Neural progenitor cell (in vitro differentiated cells): Measurements from ENCODE around the gene ACAN. TPM values are rescaled to one million over a fixed set of nuclear protein-coding genes. Genes with fewer than 3 reads are reported as not detected.

Experiments used
- DNase-seq: peaks from one replicate; pipeline ENCODE4 v3.0.0-alpha.2; 2016; ENCODE audit warnings: low spot score
- H2AFZ ChIP-seq: fragments of 200-600 bp; sonication (generic); replicated peaks from 2 replicates; pipeline ENCODE4 v1.6.1; 2016; ENCODE audit warnings: antibody characterized with exemption
- H3F3A ChIP-seq: fragments of 200-600 bp; sonication (generic); 2 replicates; pipeline ENCODE4 v1.6.1; 2016; ENCODE audit warnings: antibody characterized with exemption, low read depth
- H3K27ac ChIP-seq: fragments of 200-600 bp; sonication (generic); 2 replicates; pipeline ENCODE4 v1.5.1; 2016; ENCODE audit warnings: mild to moderate bottlenecking
- H3K27me3 ChIP-seq: fragments of 200-600 bp; sonication (generic); 2 replicates; pipeline ENCODE4 v1.6.1; 2016; ENCODE audit warnings: mild to moderate bottlenecking, moderate library complexity
- H3K36me3 ChIP-seq: fragments of 200-600 bp; sonication (generic); 2 replicates; pipeline ENCODE4 v1.5.1; 2016
- H3K4me1 ChIP-seq: fragments of 200-600 bp; sonication (generic); 2 replicates; pipeline ENCODE4 v1.6.1; 2016; ENCODE audit warnings: mixed run types
- H3K4me2 ChIP-seq: fragments of 200-600 bp; sonication (generic); 2 replicates; pipeline ENCODE4 v1.6.1; 2016
- H3K4me3 ChIP-seq: fragments of 200-600 bp; sonication (generic); 2 replicates; pipeline ENCODE4 v1.5.1; 2016
- H3K79me2 ChIP-seq: fragments of 200-600 bp; sonication (generic); 2 replicates; pipeline ENCODE4 v1.6.1; 2016; ENCODE audit warnings: low read depth
- H3K9ac ChIP-seq: fragments of 200-600 bp; sonication (generic); 2 replicates; pipeline ENCODE4 v1.6.1; 2016
- H3K9me3 ChIP-seq: fragments of 200-600 bp; sonication (generic); 2 replicates; pipeline ENCODE4 v1.5.1; 2016; ENCODE audit warnings: low read depth
- H4K20me1 ChIP-seq: fragments of 200-600 bp; sonication (generic); 2 replicates; pipeline ENCODE4 v1.6.1; 2016; ENCODE audit warnings: low read depth
- H3K27ac Mint-ChIP-seq: 3 replicates; pipeline ENCODE4 v1.8.0; 2021; ENCODE audit warnings: mixed read lengths
- H3K27me3 Mint-ChIP-seq: 2 replicates; pipeline ENCODE4 v1.8.0; 2022; ENCODE audit warnings: low read depth, mild to moderate bottlenecking, inconsistent platforms, moderate library complexity, mixed read lengths; ENCODE audit not compliant: insufficient read depth
- H3K36me3 Mint-ChIP-seq: 3 replicates; pipeline ENCODE4 v1.8.0; 2021; ENCODE audit warnings: mixed read lengths
- H3K4me1 Mint-ChIP-seq: 3 replicates; pipeline ENCODE4 v1.8.0; 2021; ENCODE audit warnings: mixed read lengths
- H3K4me3 Mint-ChIP-seq: 3 replicates; pipeline ENCODE4 v1.8.0; 2021; ENCODE audit warnings: mild to moderate bottlenecking, moderate library complexity, mixed read lengths
- H3K9me3 Mint-ChIP-seq: 3 replicates; pipeline ENCODE4 v1.8.0; 2020; ENCODE audit warnings: mixed read lengths
- EZH2 ChIP-seq: fragments of 200-600 bp; sonication (generic); IDR thresholded peaks from 2 replicates; pipeline ENCODE4 v1.6.1; 2017; ENCODE audit warnings: antibody characterized with exemption, mild to moderate bottlenecking, moderate library complexity
- EZH2phosphoT487 ChIP-seq: fragments of 200-600 bp; sonication (generic); IDR thresholded peaks from 2 replicates; pipeline ENCODE4 v1.6.1; 2017; ENCODE audit warnings: antibody characterized with exemption
- total RNA-seq: library from RNA; depleted of rRNA; stranded (reverse); fragments of >200 nt; gene quantifications from 2 replicates; pipeline ENCODE4 v1.2.3, GENCODE V29; 2015; ENCODE audit warnings: low replicate concordance
- TF ChIP-seq, protein P1 (sequence below): fragments of 200-600 bp; sonication (generic); IDR thresholded peaks from 2 replicates; pipeline ENCODE4 v1.5.1; 2017; ENCODE audit warnings: antibody characterized with exemption, mild to moderate bottlenecking

Gene ACAN
- total RNA-seq, 1 donor from 2014 or later = 0.06 TPM

GRCh38 chr15:88842156-88842555 lies 38.9 kb downstream of the ACAN start:
- no peaks in the 10 kb centered on the region for H4K20me1 ChIP-seq
- no peak overlapping the region for H3K4me2 ChIP-seq
- H3K9me3 Mint-ChIP-seq = no peaks in the 10 kb centered on the region
- H3K27ac ChIP-seq = no peak overlapping the region
- TF ChIP-seq EZH2phosphoT487 (no peak), EZH2 (no peak)
- TF ChIP-seq, protein P1, sequence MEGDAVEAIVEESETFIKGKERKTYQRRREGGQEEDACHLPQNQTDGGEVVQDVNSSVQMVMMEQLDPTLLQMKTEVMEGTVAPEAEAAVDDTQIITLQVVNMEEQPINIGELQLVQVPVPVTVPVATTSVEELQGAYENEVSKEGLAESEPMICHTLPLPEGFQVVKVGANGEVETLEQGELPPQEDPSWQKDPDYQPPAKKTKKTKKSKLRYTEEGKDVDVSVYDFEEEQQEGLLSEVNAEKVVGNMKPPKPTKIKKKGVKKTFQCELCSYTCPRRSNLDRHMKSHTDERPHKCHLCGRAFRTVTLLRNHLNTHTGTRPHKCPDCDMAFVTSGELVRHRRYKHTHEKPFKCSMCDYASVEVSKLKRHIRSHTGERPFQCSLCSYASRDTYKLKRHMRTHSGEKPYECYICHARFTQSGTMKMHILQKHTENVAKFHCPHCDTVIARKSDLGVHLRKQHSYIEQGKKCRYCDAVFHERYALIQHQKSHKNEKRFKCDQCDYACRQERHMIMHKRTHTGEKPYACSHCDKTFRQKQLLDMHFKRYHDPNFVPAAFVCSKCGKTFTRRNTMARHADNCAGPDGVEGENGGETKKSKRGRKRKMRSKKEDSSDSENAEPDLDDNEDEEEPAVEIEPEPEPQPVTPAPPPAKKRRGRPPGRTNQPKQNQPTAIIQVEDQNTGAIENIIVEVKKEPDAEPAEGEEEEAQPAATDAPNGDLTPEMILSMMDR = no peak
- H3K4me3 ChIP-seq = no peak overlapping the region
- no peaks in the 10 kb centered on the region for H3K36me3 Mint-ChIP-seq
- H3K27ac Mint-ChIP-seq = no peak overlapping the region
- H3K79me2 ChIP-seq = no peaks in the 10 kb centered on the region
- no peak overlapping the region for H2AFZ ChIP-seq
- peaks cover 2% of the 10 kb centered on the region for H3K27me3 Mint-ChIP-seq
- no peak for DNase-seq
- H3K9me3 ChIP-seq = no peaks in the 10 kb centered on the region
- H3K27me3 ChIP-seq = no peaks in the 10 kb centered on the region
- H3K4me3 Mint-ChIP-seq = no peak overlapping the region
- H3K36me3 ChIP-seq = no peaks in the 10 kb centered on the region
- H3K4me1 Mint-ChIP-seq = peaks cover 8% of the 10 kb centered on the region
- no peak overlapping the region for H3K9ac ChIP-seq
- H3K4me1 ChIP-seq = no peaks in the 10 kb centered on the region
- no peaks in the 10 kb centered on the region for H3F3A ChIP-seq

DNA sequence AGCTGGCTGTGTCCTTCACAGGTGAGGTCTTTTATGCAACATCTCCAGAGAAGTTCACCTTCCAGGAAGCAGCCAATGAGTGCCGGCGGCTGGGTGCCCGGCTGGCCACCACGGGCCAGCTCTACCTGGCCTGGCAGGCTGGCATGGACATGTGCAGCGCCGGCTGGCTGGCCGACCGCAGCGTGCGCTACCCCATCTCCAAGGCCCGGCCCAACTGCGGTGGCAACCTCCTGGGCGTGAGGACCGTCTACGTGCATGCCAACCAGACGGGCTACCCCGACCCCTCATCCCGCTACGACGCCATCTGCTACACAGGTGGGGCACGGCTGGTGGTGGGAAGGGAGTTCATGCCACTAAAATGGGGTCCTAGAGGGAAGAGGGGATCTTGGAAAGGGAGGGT lies 40.1 kb downstream of the ACAN start:
- Mint-ChIP-seq H3K27ac (no peak overlapping the region), H3K4me3 (no peak overlapping the region), H3K9me3 (no peaks in the 10 kb centered on the region), H3K36me3 (no peaks in the 10 kb centered on the region), H3K4me1 (no peaks in the 10 kb centered on the region), H3K27me3 (peaks cover 4% of the 10 kb centered on the region)
- Histone ChIP-seq H2AFZ (no peak overlapping the region), H3K4me3 (no peak overlapping the region), H3K9ac (no peak overlapping the region), H4K20me1 (no peaks in the 10 kb centered on the region), H3K4me2 (no peak overlapping the region), H3K79me2 (no peaks in the 10 kb centered on the region), H3K4me1 (no peaks in the 10 kb centered on the region), H3F3A (no peaks in the 10 kb centered on the region), H3K36me3 (no peaks in the 10 kb centered on the region), H3K27ac (no peak overlapping the region), H3K9me3 (no peaks in the 10 kb centered on the region), H3K27me3 (no peaks in the 10 kb centered on the region)
- TF ChIP-seq EZH2 (no peak), EZH2phosphoT487 (no peak)
- TF ChIP-seq, protein P1 = no peak
- DNase-seq = no peak

- H3K27ac ChIP-seq = no peak overlapping the region
- TF ChIP-seq EZH2phosphoT487 = no peak
- TF ChIP-seq, protein P1 = no peak
- TF ChIP-seq EZH2 = no peak
- Mint-ChIP-seq H3K27me3 (peaks cover 4% of the 10 kb centered on the region), H3K9me3 (no peaks in the 10 kb centered on the region), H3K4me1 (no peaks in the 10 kb centered on the region), H3K4me3 (no peak overlapping the region), H3K27ac (no peak overlapping the region), H3K36me3 (no peaks in the 10 kb centered on the region)
- no peaks in the 10 kb centered on the region for H3K4me1 ChIP-seq
- no peaks in the 10 kb centered on the region for H3K27me3 ChIP-seq
- H2AFZ ChIP-seq = no peak overlapping the region
- DNase-seq = no peak
- no peak overlapping the region for H3K4me2 ChIP-seq
- no peaks in the 10 kb centered on the region for H3K36me3 ChIP-seq
- no peak overlapping the region for H3K4me3 ChIP-seq
- H3F3A ChIP-seq = no peaks in the 10 kb centered on the region
- no peaks in the 10 kb centered on the region for H3K9me3 ChIP-seq
- H3K79me2 ChIP-seq = no peaks in the 10 kb centered on the region
- H4K20me1 ChIP-seq = no peaks in the 10 kb centered on the region
- H3K9ac ChIP-seq = no peak overlapping the region
These were observed 41.6 kb downstream of the ACAN start for GRCh38 chr15:88844749-88845386.
